Thymus (tissue), 11 donors: Measurements from ENCODE around the gene SCYGR2. TPM values are rescaled to one million over a fixed set of nuclear protein-coding genes. Genes with fewer than 3 reads are reported as not detected.

Source experiments
- DNase-seq, 9 donors: peaks; one replicate each; pipeline ENCODE4 v3.0.0-alpha.2; 2013; ENCODE audit warnings: low spot score in 9 of 9, low read depth in 6 of 9, missing footprints in 1 of 9
- H3K27ac ChIP-seq, 2 donors: one replicate each; pipeline ENCODE4 v1.5.1; 2013; ENCODE audit warnings: control low read depth in 1 of 2, low read depth in 1 of 2, low read length in 1 of 2, mild to moderate bottlenecking in 1 of 2, moderate library complexity in 1 of 2
- H3K27me3 ChIP-seq, 2 donors: one replicate each; pipeline ENCODE4 v1.5.1; 2013; ENCODE audit warnings: low read length in 1 of 2; ENCODE audit not compliant: control insufficient read depth in 2 of 2, insufficient read depth in 1 of 2
- H3K36me3 ChIP-seq, 2 donors: one replicate each; pipeline ENCODE4 v1.5.1; 2013; ENCODE audit warnings: low read length in 1 of 2, mild to moderate bottlenecking in 1 of 2, moderate library complexity in 1 of 2; ENCODE audit not compliant: control insufficient read depth in 2 of 2, insufficient read depth in 2 of 2
- H3K4me1 ChIP-seq, 2 donors: one replicate each; pipeline ENCODE4 v1.5.1; 2013; ENCODE audit warnings: low read length in 2 of 2; ENCODE audit not compliant: control insufficient read depth in 2 of 2, insufficient read depth in 2 of 2
- H3K4me3 ChIP-seq, 2 donors: one replicate each; pipeline ENCODE4 v1.5.1; 2013; ENCODE audit warnings: low read length in 2 of 2, control low read depth in 1 of 2, mild to moderate bottlenecking in 1 of 2
- H3K9me3 ChIP-seq, 2 donors: one replicate each; pipeline ENCODE4 v1.5.1; 2013; ENCODE audit warnings: low read length in 1 of 2, mild to moderate bottlenecking in 1 of 2; ENCODE audit not compliant: control insufficient read depth in 2 of 2, insufficient read depth in 1 of 2
- WGBS: extraction: QIAGEN DNeasy Blood & Tissue Kit; methylation state at CpG from one replicate; pipeline ENCODE4 v1.1.7; 2013; 5-methylcytosine and 5-hydroxymethylcytosine counted together
- polyA plus RNA-seq: library from polyadenylated mRNA; stranded (reverse); fragments of 200-250 nt; gene quantifications from one replicate; pipeline ENCODE4 v1.2.3, GENCODE V29; 2013
- total RNA-seq: library from RNA; stranded (reverse); fragments of 120-200 nt; gene quantifications from one replicate; pipeline ENCODE4 v1.2.4, GENCODE V29; 2013
- donor health status: healthy.

SCYGR2 gene
- total and polyA plus RNA-seq, 2 donors: not detected

DNA sequence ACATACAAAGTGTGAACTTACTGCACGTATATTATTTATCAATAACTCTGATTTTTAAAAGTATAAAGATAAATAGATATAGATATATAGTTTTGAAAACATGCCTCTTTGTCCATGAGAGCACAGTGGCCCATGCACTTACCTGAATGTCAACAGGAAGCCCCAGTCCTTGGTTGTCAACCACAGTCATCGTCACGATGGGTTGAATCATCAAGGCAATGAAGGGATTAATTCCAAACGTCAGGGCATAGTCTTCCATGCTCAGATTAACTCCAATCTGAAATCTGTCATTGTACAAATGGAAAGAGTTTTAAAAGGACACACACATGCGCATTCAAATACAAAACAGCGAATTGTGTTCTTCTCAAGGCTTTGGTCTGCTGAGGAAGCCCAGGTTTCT is 34.1 kb downstream of the SCYGR2 start:
- DNase-seq: no peak
- Histone ChIP-seq H3K4me1 (no peaks in the 10 kb centered on the region), H3K36me3 (no peaks in the 10 kb centered on the region), H3K27me3 (no peaks in the 10 kb centered on the region), H3K27ac (no peak overlapping the region), H3K9me3 (no peaks in the 10 kb centered on the region), H3K4me3 (no peak overlapping the region)
- WGBS: 94% methylated on average over 6 of the region's 6 CpGs

- 88% methylated on average over 3 of the region's 3 CpGs for WGBS
- H3K27me3 ChIP-seq: no peaks in the 10 kb centered on the region
- H3K4me3 ChIP-seq: no peak overlapping the region
- H3K27ac ChIP-seq: no peak overlapping the region
- no peaks in the 10 kb centered on the region for H3K36me3 ChIP-seq
- no peaks in the 10 kb centered on the region for H3K4me1 ChIP-seq
- no peaks in the 10 kb centered on the region for H3K9me3 ChIP-seq
- no peak for DNase-seq
Measured at GRCh38 chr2:227634201-227634600, 35.5 kb downstream of the SCYGR2 start.

DNA sequence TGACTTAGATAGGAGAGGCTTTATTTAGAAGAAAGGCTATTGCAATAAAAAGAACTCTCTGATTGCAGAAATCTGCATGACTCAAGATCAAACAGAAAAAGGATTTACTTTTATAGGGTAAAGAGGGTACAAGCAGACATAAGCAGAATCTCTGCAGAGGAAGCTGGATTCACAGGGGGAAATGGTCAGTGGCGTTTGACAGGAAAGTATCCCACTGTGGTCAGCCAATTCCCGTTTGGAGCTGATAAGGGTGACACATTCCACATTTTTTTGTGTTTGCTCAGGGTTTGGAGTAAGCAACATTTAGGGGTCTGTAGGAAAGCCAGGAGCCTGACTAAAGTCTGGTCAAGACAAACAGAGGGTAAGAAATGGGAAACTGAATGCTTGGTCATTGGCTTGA is 44.0 kb downstream of the SCYGR2 start:
- Histone ChIP-seq H3K4me3 (no peak overlapping the region), H3K36me3 (no peaks in the 10 kb centered on the region), H3K27me3 (no peaks in the 10 kb centered on the region), H3K9me3 (no peaks in the 10 kb centered on the region), H3K27ac (no peak overlapping the region), H3K4me1 (no peaks in the 10 kb centered on the region)
- no peak for DNase-seq
- 70% methylated on average over 2 of the region's 2 CpGs for WGBS

GRCh38 chr2:227643990-227644551 is 45.4 kb downstream of the SCYGR2 start:
- DNase-seq: no peak
- 91% methylated on average over 5 of the region's 5 CpGs for WGBS

More at GRCh38 chr2:227643990-227644551, 45.4 kb downstream of the SCYGR2 start:
- Histone ChIP-seq H3K4me1 (no peaks in the 10 kb centered on the region), H3K9me3 (no peaks in the 10 kb centered on the region), H3K4me3 (no peak overlapping the region), H3K36me3 (no peaks in the 10 kb centered on the region), H3K27me3 (no peaks in the 10 kb centered on the region), H3K27ac (no peak overlapping the region)

Other genes with a start within 250 kb of the SCYGR2 start
- 0.09 TPM for gene TM4SF20, start 219.6 kb upstream of the SCYGR2 start, total RNA-seq
- gene TM4SF20, start 219.6 kb upstream of the SCYGR2 start, polyA plus RNA-seq: 0.09 TPM
- not detected for gene SCYGR1, start 210.9 kb upstream of the SCYGR2 start, total RNA-seq
- gene SCYGR1, start 210.9 kb upstream of the SCYGR2 start, polyA plus RNA-seq: not detected
- 47.4 TPM for gene AGFG1, start 126.7 kb upstream of the SCYGR2 start, total RNA-seq
- gene AGFG1, start 126.7 kb upstream of the SCYGR2 start, polyA plus RNA-seq: 56.3 TPM
- not detected for gene SCYGR3, start 15.9 kb downstream of the SCYGR2 start, total RNA-seq
- gene SCYGR3, start 15.9 kb downstream of the SCYGR2 start, polyA plus RNA-seq: not detected
- gene SCYGR4, start 18.6 kb downstream of the SCYGR2 start, total RNA-seq: not detected
- not detected for gene SCYGR4, start 18.6 kb downstream of the SCYGR2 start, polyA plus RNA-seq
- not detected for gene SCYGR5, start 67.9 kb downstream of the SCYGR2 start, total RNA-seq
- gene SCYGR5, start 67.9 kb downstream of the SCYGR2 start, polyA plus RNA-seq: not detected
- gene SLC19A3, start 119.1 kb downstream of the SCYGR2 start, total RNA-seq: 0.57 TPM
- gene SLC19A3, start 119.1 kb downstream of the SCYGR2 start, polyA plus RNA-seq: 0.78 TPM
- gene SCYGR6, start 125.9 kb downstream of the SCYGR2 start, total RNA-seq: not detected
- gene SCYGR6, start 125.9 kb downstream of the SCYGR2 start, polyA plus RNA-seq: not detected
- not detected for gene SCYGR7, start 129.4 kb downstream of the SCYGR2 start, total RNA-seq
- gene SCYGR7, start 129.4 kb downstream of the SCYGR2 start, polyA plus RNA-seq: not detected
- not detected for gene SCYGR8, start 147.0 kb downstream of the SCYGR2 start, total RNA-seq
- not detected for gene SCYGR8, start 147.0 kb downstream of the SCYGR2 start, polyA plus RNA-seq
- 2.8 TPM for gene CCL20, start 214.9 kb downstream of the SCYGR2 start, total RNA-seq
- gene CCL20, start 214.9 kb downstream of the SCYGR2 start, polyA plus RNA-seq: 15.0 TPM